NT2/D1 (cell line): ENCODE results near the gene PCDHGC3.
"Not testable (repeated sequence)": the region's sequence is repeated elsewhere in the genome, so short reads cannot be mapped to it uniquely, and the experiment has no call there.

Experiments used
- DNase-seq: peaks from one replicate; pipeline ENCODE4 v3.0.0-alpha.2; 2011; ENCODE audit warnings: low read depth, low spot score
- H3K27me3 ChIP-seq: 2 replicates; pipeline ENCODE4 v1.6.0; 2011; ENCODE audit warnings: mild to moderate bottlenecking; ENCODE audit not compliant: insufficient read length, insufficient read depth
- H3K36me3 ChIP-seq: 2 replicates; pipeline ENCODE4 v1.6.1; 2011; ENCODE audit warnings: mild to moderate bottlenecking, low read length, mixed read lengths; ENCODE audit not compliant: insufficient read depth, insufficient read length
- H3K4me1 ChIP-seq: 2 replicates; pipeline ENCODE4 v1.5.1; 2011; ENCODE audit not compliant: insufficient read depth, insufficient read length
- H3K4me3 ChIP-seq: 2 replicates; pipeline ENCODE4 v1.5.1; 2011; ENCODE audit warnings: low read depth; ENCODE audit not compliant: insufficient read length
- H3K9ac ChIP-seq: 2 replicates; pipeline ENCODE4 v1.6.0; 2011; ENCODE audit warnings: low read depth; ENCODE audit not compliant: insufficient read length
- H3K9me3 ChIP-seq: 2 replicates; pipeline ENCODE4 v1.5.1; 2011; ENCODE audit warnings: mild to moderate bottlenecking, low read length; ENCODE audit not compliant: insufficient read depth
- SUZ12 ChIP-seq: IDR thresholded peaks from 2 replicates; pipeline ENCODE4 v1.6.1; 2011; ENCODE audit not compliant: insufficient read length, insufficient read depth; ENCODE audit errors: extremely low read depth
- YY1 ChIP-seq: IDR thresholded peaks from 2 replicates; pipeline ENCODE4 v1.6.1; 2011; ENCODE audit not compliant: insufficient read length, insufficient read depth
- ZNF274 ChIP-seq: IDR thresholded peaks from 2 replicates; pipeline ENCODE4 v1.6.1; 2011; ENCODE audit warnings: mild to moderate bottlenecking, low read depth, low read length

The PCDHGC3 gene

DNA sequence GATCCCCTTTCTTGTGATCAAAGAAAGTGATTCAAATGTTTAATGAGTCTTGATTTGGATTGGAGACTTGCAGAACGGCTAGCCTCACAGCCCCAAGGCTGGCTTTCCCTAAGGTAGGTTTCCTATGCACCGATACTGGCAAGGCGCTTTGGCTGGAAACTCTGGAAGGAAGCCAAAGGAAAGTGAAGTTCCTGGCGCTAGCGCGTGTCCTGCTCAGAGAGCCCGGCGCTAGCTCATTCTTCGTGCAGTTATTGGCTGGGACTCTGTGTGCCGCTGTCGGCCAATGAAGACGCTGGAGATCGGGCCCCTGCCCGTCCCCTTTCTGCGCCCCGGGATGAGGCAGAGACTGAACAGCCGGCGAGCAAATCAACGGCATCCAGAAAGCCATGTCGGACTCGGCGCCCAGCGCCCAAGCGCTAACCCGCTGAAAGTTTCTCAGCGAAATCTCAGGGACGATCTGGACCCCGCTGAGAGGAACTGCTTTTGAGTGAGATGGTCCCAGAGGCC is at the start of gene PCDHGC3:
Gene PCDHGC3 (plus strand): TSS at position 342 of the 507 bp plus-strand sequence. CDS start 151 bp downstream, at position 493.
- no peaks in the 10 kb centered on the region for H3K9me3 ChIP-seq
- H3K27me3 ChIP-seq: peaks cover 36% of the 10 kb centered on the region
- peak; percentile 70 for DNase-seq
- no peak for TF ChIP-seq SUZ12
- TF ChIP-seq ZNF274: no peak
- no peak for TF ChIP-seq YY1
- H3K36me3 ChIP-seq: no peaks in the 10 kb centered on the region
- peaks cover 4% of the 10 kb centered on the region for H3K4me1 ChIP-seq
- H3K9ac ChIP-seq: peak within 1 kb of the TSS; percentile 79
- H3K4me3 ChIP-seq: peak within 1 kb of the TSS; percentile 72

DNA sequence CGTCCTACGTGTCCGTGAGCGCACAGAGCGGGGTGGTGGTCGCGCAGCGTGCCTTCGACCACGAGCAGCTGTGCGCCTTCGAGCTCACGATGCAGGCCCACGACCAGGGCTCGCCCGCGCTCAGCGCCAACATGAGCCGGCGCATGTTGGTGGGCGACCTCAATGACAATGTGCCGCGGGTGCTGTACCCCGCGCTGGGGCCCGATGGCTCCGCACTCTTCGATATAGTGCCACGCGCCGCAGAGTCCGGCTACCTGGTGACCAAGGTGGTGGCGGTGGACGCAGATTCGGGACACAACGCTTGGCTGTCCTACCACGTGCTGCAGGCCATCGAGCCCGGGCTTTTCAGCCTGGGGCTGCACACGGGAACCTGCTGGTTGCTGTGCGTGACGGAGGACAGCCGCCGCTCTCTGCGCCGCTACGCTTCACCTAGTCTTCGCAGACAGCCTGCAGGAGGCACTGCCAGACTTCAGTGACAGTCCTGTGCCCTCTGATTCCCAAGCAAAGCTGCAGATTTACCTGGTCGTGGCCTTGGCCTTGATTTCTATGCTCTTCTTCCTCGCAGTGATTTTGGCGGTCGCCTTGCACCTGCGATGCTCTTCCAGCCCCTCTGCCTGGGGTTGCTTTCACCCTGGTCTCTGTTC is 47.9 kb upstream of the PCDHGC3 start:
- Histone ChIP-seq H3K9ac (no peak overlapping the region), H3K4me1 (no peaks in the 10 kb centered on the region), H3K36me3 (peaks cover 5% of the 10 kb centered on the region), H3K27me3 (no peaks in the 10 kb centered on the region), H3K4me3 (no peak overlapping the region), H3K9me3 (peaks cover 39% of the 10 kb centered on the region)
- DNase-seq: no peak
- TF ChIP-seq YY1: no peak
- no peak for TF ChIP-seq SUZ12
- no peak for TF ChIP-seq ZNF274

DNA sequence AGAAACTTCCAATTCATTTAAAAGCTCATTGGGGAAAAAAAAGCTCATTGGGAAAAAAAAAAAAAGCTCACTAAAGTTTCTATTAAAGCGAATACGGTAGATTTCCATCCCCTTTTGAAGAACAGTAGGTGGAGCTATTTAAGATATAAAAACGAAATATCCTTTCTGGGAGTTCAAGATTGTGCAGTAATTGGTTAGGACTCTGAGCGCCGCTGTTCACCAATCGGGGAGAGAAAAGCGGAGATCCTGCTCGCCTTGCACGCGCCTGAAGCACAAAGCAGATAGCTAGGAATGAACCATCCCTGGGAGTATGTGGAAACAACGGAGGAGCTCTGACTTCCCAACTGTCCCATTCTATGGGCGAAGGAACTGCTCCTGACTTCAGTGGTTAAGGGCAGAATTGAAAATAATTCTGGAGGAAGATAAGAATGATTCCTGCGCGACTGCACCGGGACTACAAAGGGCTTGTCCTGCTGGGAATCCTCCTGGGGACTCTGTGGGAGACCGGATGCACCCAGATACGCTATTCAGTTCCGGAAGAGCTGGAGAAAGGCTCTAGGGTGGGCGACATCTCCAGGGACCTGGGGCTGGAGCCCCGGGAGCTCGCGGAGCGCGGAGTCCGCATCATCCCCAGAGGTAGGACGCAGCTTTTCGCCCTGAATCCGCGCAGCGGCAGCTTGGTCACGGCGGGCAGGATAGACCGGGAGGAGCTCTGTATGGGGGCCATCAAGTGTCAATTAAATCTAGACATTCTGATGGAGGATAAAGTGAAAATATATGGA is 45.2 kb upstream of the PCDHGC3 start, which contains the start of gene PCDHGA12:
Gene PCDHGA12 (plus strand): TSS at position 176 of the 782 bp plus-strand sequence. CDS start 253 bp downstream, at position 429.
- H3K4me3 ChIP-seq: no peak within 1 kb of the TSS
- no peak for DNase-seq

DNA sequence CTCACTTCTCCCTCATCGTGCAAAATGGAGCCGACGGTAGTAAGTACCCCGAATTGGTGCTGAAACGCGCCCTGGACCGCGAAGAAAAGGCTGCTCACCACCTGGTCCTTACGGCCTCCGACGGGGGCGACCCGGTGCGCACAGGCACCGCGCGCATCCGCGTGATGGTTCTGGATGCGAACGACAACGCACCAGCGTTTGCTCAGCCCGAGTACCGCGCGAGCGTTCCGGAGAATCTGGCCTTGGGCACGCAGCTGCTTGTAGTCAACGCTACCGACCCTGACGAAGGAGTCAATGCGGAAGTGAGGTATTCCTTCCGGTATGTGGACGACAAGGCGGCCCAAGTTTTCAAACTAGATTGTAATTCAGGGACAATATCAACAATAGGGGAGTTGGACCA is 44.5 kb upstream of the PCDHGC3 start:
- TF ChIP-seq YY1: no peak
- TF ChIP-seq SUZ12: no peak
- no peak for TF ChIP-seq ZNF274
- Histone ChIP-seq H3K4me3 (no peak overlapping the region), H3K36me3 (peaks cover 5% of the 10 kb centered on the region), H3K9me3 (peaks cover 28% of the 10 kb centered on the region; the same call in 1 of the 2 replicates), H3K4me1 (no peaks in the 10 kb centered on the region), H3K9ac (no peak overlapping the region), H3K27me3 (no peaks in the 10 kb centered on the region)
- DNase-seq: no peak

More for the DNA sequence above, 45.2 kb upstream of the PCDHGC3 start, which contains the start of gene PCDHGA12:
- Histone ChIP-seq H3K4me1 (no peaks in the 10 kb centered on the region), H3K9me3 (peaks cover 28% of the 10 kb centered on the region; the same call in 1 of the 2 replicates), H3K9ac (no peak within 1 kb of the TSS), H3K27me3 (no peaks in the 10 kb centered on the region), H3K36me3 (peaks cover 5% of the 10 kb centered on the region)
- TF ChIP-seq ZNF274: no peak
- no peak for TF ChIP-seq YY1
- no peak for TF ChIP-seq SUZ12

- H3K9ac ChIP-seq, H3K36me3 ChIP-seq, H3K4me1 ChIP-seq, H3K27me3 ChIP-seq, H3K4me3 ChIP-seq, DNase-seq: not testable (repeated sequence)
- H3K9me3 ChIP-seq: peaks cover 27% of the 10 kb centered on the region; the same call in 1 of the 2 replicates
These were observed 43.5 kb upstream of the PCDHGC3 start for GRCh38 chr5:141432308-141432707.

- H3K9ac ChIP-seq, H3K4me1 ChIP-seq, H3K27me3 ChIP-seq, H3K36me3 ChIP-seq, H3K4me3 ChIP-seq, DNase-seq: not testable (repeated sequence)
- peaks cover 23% of the 10 kb centered on the region; the same call in 1 of the 2 replicates for H3K9me3 ChIP-seq
These were observed 43.0 kb upstream of the PCDHGC3 start for GRCh38 chr5:141432726-141433125.

DNA sequence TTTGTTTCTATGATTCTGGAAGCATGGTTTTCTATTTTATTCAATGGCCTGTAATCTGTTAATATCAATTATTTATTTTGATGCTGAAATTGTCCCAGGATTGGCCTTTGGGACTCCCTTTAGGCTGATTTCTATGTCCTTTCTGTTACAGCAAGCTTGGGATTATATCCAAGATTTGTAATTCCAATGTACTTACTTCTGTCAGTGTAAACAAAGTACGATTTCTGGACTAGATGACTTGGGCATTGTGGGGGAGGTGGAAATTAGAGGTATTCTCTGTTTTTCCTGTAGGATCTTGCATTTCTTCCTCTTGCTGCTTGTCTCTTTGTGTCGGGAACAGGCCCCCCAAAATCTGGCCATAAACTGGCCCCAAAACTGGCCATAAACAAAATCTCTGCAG is 41.8 kb upstream of the PCDHGC3 start:
- Histone ChIP-seq H3K36me3 (no peaks in the 10 kb centered on the region), H3K4me1 (no peaks in the 10 kb centered on the region), H3K27me3 (no peaks in the 10 kb centered on the region), H3K9ac (no peak overlapping the region), H3K9me3 (peaks cover 18% of the 10 kb centered on the region; the same call in 1 of the 2 replicates), H3K4me3 (no peak overlapping the region)
- no peak for DNase-seq
- TF ChIP-seq SUZ12: no peak
- no peak for TF ChIP-seq ZNF274
- TF ChIP-seq YY1: no peak
